Bone marrow (tissue), 2 donors: Measurements from ENCODE around the gene MANSC1.
"Not testable (repeated sequence)": the region's sequence is repeated elsewhere in the genome, so short reads cannot be mapped to it uniquely, and the experiment has no call there.

Experiments used
- DNase-seq, 2 donors: peaks; one replicate each; lab custom pipeline; 2025; lab: John Stamatoyannopoulos, UW

Gene MANSC1

DNA sequence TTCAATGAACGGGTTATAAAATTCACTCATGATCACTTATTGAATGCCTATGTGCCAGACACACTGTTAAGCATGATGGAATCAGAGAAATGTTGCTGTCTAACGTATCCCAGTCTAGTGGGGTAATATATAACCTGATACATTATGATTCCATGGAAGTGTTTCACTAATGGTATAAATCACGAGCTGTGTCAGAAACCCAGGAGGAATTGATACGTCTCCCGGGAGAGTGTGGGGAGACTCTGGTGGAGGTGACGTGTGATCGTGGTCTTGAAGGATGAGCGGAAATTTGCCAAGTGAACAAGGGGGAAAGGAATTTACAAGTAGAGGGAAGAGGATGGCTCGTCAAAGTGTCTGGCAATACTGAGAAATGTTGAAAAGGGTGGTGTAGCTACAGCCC, 26.5 kb downstream of the MANSC1 start:
- no peak for DNase-seq

DNA sequence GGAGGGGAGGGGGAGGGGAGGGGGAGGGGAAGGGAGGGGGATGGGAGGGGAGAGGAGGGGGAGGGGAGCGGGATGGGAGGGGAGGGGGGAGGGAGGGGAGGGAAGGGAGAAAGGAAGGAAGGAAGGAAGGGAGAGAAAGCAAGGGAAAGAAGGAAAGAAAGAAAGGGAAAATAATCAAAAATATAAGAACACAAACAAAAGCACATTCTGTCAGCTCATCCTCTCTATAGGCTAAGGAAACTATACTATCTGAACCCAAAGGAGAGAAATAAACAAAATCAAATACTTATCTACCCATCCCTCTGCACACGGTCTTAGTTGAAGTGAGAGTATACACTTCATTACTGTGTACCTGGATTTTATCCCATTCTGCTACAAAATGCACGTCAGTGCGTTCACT, 26.9 kb downstream of the MANSC1 start:
- DNase-seq, result no peak

DNA sequence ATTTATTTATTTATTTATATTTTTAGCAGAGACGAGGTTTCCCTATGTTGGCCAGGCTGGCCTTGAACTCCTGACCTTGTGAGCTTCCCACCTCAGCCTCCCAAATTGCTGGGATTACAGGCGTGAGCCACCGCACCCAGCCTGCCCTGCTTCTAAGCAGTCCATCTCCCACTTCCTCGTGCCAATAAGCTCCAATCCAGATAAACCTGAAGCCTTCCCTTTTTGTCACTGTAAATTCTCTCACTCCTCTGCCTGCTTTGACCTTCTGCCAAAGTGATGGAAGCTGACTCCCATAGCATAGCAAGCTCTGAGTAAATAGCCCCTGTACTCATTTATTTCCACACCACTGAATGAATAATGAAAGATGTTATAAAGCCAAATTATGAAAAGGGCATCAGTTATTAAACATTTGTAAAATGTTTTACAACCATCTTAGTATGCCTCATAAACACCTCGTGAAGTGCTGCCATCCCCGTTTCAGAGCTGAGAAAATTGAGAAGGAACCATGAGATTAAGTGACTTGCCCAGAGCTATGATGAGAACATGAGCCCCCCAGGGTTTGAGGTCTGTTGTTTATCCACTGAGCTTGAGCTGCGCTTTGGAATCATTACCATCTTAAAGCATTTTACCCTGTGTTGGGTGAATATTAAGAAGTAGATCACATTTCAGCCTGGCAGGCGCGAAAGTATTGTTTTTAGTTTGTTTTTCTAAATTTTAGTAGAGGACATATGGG, 30.4 kb downstream of the MANSC1 start:
- DNase-seq, result no peak

GRCh38 chr12:12315838-12316237, 34.2 kb downstream of the MANSC1 start:
- DNase-seq, result no peak

DNA sequence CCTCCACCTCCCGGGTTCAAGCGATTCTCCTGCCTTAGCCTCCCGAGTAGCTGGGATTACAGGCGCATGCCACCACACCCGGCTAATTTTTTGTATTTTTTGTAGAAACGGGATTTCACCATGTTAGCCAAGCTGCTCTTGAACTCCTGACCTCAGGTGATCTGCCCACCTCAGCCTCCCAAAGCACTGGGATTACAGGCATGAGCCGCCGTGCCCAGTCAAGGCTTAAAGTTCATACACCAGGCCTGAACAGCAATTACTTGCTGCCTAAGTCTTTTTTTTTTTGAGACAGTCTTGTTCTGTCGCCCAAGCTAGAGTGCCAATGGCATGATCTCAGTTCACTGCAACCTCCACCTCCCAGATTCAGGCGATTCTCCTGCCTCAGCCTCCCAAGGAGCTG, 39.3 kb downstream of the MANSC1 start:
- not testable (repeated sequence) for DNase-seq

DNA sequence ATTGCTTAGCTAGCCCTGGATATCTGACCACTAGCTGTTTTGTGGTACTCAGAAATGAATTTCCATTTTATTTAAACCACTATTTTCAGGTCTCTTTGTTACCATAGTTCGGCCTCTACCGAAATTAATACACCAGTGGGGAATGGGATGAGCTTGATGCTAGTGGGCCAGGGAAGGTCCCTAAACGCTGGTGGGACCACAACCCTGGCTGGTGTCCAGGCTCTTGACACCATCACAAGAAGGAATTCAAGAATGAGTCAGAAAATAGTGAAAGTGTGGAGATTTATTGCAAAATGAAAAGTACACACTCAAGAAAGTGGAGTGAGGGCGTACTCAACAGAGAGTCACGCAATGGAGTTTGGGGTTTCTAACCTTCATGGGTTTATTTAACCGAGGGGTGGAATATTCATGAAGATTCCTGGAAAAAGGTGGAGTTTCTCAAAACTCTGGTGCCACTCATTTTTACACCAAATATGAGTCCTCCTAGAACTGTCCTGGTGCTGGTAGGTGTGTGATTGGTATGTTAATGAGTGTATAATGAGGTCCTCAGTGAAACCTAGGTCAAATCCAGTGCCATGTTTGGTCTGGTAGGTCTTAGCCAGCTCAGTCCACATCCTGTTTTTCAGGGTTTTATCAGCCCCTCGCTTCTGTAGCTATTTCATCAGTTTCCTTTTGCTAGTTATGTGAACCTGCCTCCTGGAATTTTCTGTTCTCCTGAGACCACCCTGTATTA, 44.3 kb downstream of the MANSC1 start:
- no peak for DNase-seq

- no peak for DNase-seq
These were observed 47.1 kb downstream of the MANSC1 start for GRCh38 chr12:12302976-12303375.

DNA sequence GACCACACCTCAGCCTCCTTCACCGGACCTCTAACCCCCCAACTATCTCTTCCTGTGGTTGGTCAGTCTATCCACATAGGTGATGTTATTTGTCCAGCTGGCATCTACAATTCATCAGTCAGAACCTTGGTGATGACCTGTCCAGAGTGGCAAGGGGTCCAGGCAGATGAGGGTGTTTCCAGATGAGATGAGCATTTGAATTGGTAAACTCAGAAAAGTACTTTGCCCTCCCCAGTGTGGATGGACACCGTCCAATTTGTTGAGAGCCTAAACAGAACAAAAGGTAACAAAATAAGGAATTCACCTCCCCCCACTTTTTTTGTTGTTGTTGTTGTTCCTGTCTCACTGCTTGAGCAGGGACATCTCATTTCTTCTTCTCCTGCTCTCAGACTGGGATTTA, 48.9 kb downstream of the MANSC1 start:
- DNase-seq, result no peak

DNA sequence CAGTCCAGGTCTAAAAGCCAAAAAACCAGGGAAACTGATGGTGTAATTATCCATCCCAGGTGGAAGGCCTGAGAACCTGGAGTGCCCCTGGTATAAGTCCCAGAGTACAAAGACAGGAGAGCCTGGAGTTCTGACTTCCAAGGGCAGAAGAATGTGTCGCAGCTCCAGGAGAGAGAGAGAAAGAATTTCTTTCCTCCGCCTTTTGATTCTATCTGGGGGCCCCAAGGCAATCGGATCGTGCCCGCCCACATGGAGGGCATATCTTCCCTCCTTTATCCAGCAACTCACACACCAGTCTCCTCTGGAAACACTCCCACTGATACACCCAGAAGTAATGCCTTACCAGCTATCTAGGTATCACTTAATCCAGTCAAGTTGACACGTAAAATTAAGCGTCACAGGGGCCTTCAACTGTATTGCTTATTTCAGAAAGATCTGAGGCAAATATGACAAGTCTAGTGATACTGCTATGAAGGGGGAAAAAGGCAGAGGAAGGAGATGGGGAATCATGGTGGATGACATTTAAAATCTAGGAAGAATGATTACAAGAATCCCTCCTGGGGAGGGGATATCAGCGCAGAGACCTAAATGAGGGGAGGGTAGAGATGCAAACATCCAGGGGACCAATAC, 52.7 kb downstream of the MANSC1 start:
- no peak for DNase-seq

DNA sequence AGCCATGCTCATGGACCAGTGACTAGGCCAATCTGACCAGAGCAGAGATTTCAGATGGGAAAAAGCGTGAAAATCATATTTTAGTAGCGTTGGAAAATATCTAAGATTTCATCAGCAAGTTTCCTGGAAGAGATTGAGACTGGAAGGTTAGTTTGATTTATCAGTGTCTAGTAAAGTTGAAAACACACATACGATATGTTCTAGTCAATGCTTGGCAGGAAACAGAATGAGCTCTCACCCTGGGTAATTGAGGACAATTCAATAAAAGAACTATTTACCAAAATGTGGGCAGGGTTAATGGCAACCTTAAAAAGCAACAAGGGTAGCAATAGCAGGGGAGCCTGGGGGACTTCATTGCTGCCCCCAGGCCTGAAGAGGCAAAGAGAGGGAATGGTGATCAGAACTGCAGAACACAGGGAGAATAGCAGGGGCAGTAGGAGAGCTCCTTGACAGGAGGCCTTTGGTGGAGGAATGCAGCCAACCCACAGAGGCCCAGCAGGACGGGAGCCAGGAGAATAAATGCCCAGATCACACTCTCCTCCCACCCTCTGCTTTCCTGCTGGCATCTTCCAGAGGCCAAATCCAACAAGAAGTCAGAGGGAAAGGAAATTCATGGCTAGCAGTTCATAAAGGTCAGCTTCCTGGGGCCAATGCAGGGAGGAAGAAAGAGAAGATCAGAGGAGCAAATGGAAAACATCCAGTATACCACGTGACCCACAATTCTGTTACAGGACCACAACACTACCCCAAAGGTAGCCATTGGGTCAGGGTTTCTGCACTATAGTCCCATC, 55.6 kb downstream of the MANSC1 start:
- no peak for DNase-seq

DNA sequence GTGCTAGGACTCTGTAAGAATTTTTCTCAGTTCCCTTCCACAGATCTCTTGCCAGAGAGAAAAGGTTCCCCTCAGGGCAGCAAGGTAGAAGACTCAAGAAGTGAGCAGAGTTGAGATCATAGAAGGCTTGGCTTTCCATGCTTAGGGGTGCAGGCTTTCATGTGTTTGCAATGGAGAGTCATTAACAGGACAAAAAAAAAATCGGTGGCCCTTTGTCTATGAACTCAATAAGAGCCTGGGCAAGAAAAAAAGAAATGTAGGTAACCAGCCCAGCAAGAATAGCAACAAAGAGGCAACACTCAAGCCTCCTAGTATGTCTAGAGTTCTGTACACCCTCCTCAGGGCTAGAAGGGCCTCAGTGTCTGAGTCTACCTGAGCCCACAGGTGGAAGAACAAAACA, 59.8 kb downstream of the MANSC1 start:
- no peak for DNase-seq

DNA sequence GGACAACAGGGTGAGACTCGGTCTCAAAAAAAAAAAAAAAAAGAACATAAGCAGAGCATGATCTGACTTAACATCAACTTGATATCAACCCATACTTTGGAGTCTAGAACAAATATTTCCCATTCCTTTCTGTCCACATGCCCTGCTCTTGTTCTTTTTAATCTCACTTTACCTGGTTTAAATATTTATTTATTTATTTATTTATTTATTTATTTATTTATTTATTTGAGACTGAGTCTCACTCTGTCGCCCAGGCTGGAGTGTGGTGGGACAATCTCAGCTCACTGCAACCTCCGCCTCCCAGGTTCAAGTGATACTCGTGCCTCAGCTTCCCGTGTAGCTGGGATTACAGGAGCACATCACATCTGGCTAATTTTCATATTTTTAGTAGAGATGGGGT, 63.6 kb downstream of the MANSC1 start:
- DNase-seq, result no peak

DNA sequence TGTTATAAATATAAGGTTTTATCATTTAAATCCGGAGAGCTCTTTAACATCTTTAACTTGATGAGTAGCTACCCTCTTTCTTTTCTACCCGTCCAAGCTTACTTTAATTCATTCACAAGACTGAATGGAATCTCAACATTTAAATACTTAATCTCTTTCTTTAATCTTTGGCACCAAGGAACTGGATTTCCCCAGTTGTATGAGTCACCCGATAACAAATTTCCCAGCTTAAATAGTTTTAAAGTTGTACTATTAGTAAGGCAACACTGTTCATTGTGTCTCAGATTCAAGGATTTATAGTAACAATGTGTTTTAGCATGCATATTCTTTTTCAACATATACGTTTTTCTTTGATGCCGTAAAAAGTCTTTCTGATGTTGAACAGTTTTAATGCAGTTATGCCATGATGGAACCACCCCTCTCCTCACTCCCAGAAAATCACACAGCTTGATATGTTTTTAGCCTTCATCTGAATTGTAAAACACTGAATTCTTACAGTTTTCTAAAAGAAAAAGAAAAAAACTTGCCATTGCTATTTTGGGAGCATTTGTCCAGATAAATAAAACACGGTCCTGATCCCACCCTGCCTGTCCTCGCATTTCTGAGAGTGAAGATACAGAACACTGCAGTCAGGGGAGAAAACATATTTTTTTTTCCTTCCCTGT, 67.1 kb downstream of the MANSC1 start:
- DNase-seq, result no peak

DNA sequence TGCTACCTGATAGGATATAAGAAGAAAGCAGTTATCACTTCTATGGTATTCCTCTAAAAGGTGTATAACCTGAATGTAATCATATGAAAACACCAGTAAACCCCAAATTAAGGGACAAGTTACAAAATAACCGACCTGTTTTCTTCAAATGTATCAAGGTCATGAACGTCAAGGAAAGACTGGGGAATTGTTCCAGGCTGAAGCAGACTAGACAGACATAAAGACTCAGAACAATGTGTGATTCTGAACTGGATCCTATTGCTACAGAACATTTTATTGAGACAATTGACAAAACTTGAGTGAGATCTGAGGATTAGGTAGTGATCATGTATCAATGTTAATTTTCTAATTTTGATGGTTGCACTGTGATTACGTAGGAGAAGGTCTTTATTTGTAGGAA, 67.8 kb downstream of the MANSC1 start:
- DNase-seq, result no peak

- no peak for DNase-seq
These were observed 68.9 kb downstream of the MANSC1 start for GRCh38 chr12:12281134-12281533.

- no peak for DNase-seq
These were observed 71.1 kb downstream of the MANSC1 start for GRCh38 chr12:12278899-12279298.
